ENCODE measurements around the gene CEP63. TPM values are rescaled to one million over a fixed set of nuclear protein-coding genes. Genes with fewer than 3 reads are reported as not detected.

CEP63 gene
- total RNA-seq, 2 experiments from 2014 or later = 25.3 to 27.0 TPM

GRCh38 chr3:134552784-134553183 is 66.9 kb downstream of the CEP63 start:
- Mint-ChIP-seq H3K4me3 (no peak overlapping the region), H3K9me3 (no peaks in the 10 kb centered on the region), H3K4me1 (ENCODE audit: low read depth) (no peaks in the 10 kb centered on the region), H3K27ac (no peak overlapping the region), H3K36me3 (ENCODE audit: low read depth) (peaks cover 44% of the 10 kb centered on the region), H3K27me3 (no peaks in the 10 kb centered on the region)
- TF ChIP-seq CTCF (IDR thresholded peaks at IDR 0.05) = no peak
- no peak for ATAC-seq
- DNase-seq = no peak
- ChIA-PET CTCF (no interaction called here), POLR2A (no interaction called here)
- intact Hi-C loops (cut with micrococcal nuclease) = no loop called here

- Mint-ChIP-seq H3K9me3 (no peaks in the 10 kb centered on the region), H3K4me3 (no peak overlapping the region), H3K27ac (no peak overlapping the region), H3K4me1 (ENCODE audit: low read depth) (no peaks in the 10 kb centered on the region), H3K27me3 (no peaks in the 10 kb centered on the region), H3K36me3 (ENCODE audit: low read depth) (peaks cover 21% of the 10 kb centered on the region)
- no peak for TF ChIP-seq CTCF (IDR thresholded peaks at IDR 0.05)
- CTCF ChIA-PET = no interaction called here
- POLR2A ChIA-PET = no interaction called here
- DNase-seq = no peak
- ATAC-seq = no peak
- intact Hi-C loops (cut with micrococcal nuclease) = no loop called here
Measured at GRCh38 chr3:134559591-134559990, 73.7 kb downstream of the CEP63 start.

GRCh38 chr3:134562055-134562454 is 76.2 kb downstream of the CEP63 start:
- intact Hi-C loops (cut with micrococcal nuclease) = no loop called here
- no peaks in the 10 kb centered on the region for H3K27me3 Mint-ChIP-seq
- ATAC-seq (no peak), DNase-seq (no peak)
- H3K9me3 Mint-ChIP-seq = no peaks in the 10 kb centered on the region
- POLR2A ChIA-PET = interaction anchor here (1.1 kb wide), 1 partner anchor 33 kb away, joined by 4 read pairs; no protein-coding TSS in a partner anchor
- H3K27ac Mint-ChIP-seq = no peak overlapping the region
- TF ChIP-seq CTCF (IDR thresholded peaks at IDR 0.05) = no peak
- CTCF ChIA-PET = no interaction called here
- H3K36me3 Mint-ChIP-seq (ENCODE audit: low read depth) = peaks cover 21% of the 10 kb centered on the region
- no peaks in the 10 kb centered on the region for H3K4me1 Mint-ChIP-seq (ENCODE audit: low read depth)
- no peak overlapping the region for H3K4me3 Mint-ChIP-seq

- ATAC-seq (no peak), DNase-seq (no peak)
- no peaks in the 10 kb centered on the region for H3K4me1 Mint-ChIP-seq (ENCODE audit: low read depth)
- no peak overlapping the region for H3K27ac Mint-ChIP-seq
- H3K27me3 Mint-ChIP-seq = no peaks in the 10 kb centered on the region
- no peak for TF ChIP-seq CTCF (IDR thresholded peaks at IDR 0.05)
- POLR2A ChIA-PET = no interaction called here
- no peak overlapping the region for H3K4me3 Mint-ChIP-seq
- CTCF ChIA-PET = no interaction called here
- H3K9me3 Mint-ChIP-seq = no peaks in the 10 kb centered on the region
- peaks cover 18% of the 10 kb centered on the region for H3K36me3 Mint-ChIP-seq (ENCODE audit: low read depth)
- intact Hi-C loops (cut with micrococcal nuclease) = no loop called here
Measured at GRCh38 chr3:134563601-134564000, 77.7 kb downstream of the CEP63 start.

GRCh38 chr3:134564991-134565390 is 79.1 kb downstream of the CEP63 start:
- H3K4me3 Mint-ChIP-seq = no peak overlapping the region
- no peaks in the 10 kb centered on the region for H3K27me3 Mint-ChIP-seq
- POLR2A ChIA-PET = interaction anchor here (0.6 to 0.7 kb wide), 2 partner anchors 18 to 214 kb away, joined by 3 read pairs; no protein-coding TSS in a partner anchor
- H3K36me3 Mint-ChIP-seq (ENCODE audit: low read depth) = peaks cover 18% of the 10 kb centered on the region
- no peak for TF ChIP-seq CTCF (IDR thresholded peaks at IDR 0.05)
- intact Hi-C loops (cut with micrococcal nuclease) = no loop called here
- H3K9me3 Mint-ChIP-seq = peaks cover 4% of the 10 kb centered on the region
- H3K27ac Mint-ChIP-seq = no peak overlapping the region
- CTCF ChIA-PET = interaction anchor here (1.5 kb wide), 1 partner anchor 36 kb away, joined by 4 read pairs; no protein-coding TSS in a partner anchor
- no peaks in the 10 kb centered on the region for H3K4me1 Mint-ChIP-seq (ENCODE audit: low read depth)
- no peak for DNase-seq
- no peak for ATAC-seq

All from activated CD8-positive, alpha-beta T cell treated with anti-CD3 and anti-CD28 coated beads for 36 hours (primary cell).